Panc1 (cell line): ENCODE results near the gene LRRC46.

Experiments
- CTCF ChIP-seq: fragments of 450-650 bp; IDR thresholded peaks from 2 replicates; pipeline ENCODE4 v1.5.1; 2017; ENCODE audit warnings: mild to moderate bottlenecking
- TCF7L2 ChIP-seq: IDR thresholded peaks from 2 replicates; pipeline ENCODE4 v1.6.1; 2011; ENCODE audit warnings: mild to moderate bottlenecking, low read depth, low read length, inconsistent platforms
- TF ChIP-seq, protein P1 (sequence below), 2 experiments: IDR thresholded peaks; 2 replicates each; pipeline ENCODE4 v1.6.1; 2011 to 2012; ENCODE audit warnings: low read depth in 2 of 2, control low read depth in 1 of 2, low read length in 1 of 2, mild to moderate bottlenecking in 1 of 2, moderate library complexity in 1 of 2; ENCODE audit not compliant: insufficient read depth in 1 of 2

DNA sequence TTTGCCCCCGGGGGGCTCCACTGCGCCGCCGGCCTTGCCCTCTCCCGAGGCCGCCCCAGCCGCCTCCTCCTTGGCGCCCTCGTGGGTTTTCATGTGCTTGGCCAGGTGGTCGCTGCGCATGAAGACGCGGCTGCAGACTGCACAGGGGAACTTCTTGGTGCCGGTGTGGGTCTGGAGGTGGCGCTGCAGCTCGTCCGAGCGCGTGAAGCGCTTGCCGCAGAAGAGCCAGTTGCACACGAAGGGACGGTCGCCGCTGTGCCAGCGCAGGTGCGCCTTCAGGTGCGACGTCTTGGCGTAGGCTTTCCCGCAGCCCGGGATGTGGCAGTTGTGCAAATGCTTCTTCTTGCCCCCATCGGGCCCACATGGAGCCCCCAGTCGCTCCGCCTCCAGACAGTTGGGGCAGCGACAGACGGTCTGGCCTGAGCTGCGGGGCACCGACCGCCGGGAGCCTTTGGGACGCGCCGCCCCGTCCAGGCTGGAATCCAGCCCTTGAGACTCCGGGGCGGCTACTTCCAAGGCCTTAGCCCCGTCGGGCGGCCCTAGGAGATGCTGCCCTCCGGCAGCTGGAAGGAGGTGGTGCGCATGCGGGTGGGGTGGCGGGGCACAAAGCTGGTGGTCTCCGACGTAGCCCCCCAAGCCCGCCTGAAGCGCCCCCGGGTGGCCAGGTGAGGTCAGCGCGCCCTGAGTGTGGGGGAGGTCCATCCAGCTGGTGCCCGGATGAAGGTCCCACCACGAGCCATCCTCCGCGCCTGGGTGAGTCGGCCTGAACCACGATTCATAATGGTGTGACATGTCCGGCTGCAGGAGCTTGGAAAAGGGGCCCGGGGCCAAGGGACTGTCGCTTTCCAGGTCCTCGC, 16.1 kb downstream of the LRRC46 start:
- TF ChIP-seq CTCF (peak; percentile 77), TCF7L2 (no peak)
- TF ChIP-seq, protein P1, sequence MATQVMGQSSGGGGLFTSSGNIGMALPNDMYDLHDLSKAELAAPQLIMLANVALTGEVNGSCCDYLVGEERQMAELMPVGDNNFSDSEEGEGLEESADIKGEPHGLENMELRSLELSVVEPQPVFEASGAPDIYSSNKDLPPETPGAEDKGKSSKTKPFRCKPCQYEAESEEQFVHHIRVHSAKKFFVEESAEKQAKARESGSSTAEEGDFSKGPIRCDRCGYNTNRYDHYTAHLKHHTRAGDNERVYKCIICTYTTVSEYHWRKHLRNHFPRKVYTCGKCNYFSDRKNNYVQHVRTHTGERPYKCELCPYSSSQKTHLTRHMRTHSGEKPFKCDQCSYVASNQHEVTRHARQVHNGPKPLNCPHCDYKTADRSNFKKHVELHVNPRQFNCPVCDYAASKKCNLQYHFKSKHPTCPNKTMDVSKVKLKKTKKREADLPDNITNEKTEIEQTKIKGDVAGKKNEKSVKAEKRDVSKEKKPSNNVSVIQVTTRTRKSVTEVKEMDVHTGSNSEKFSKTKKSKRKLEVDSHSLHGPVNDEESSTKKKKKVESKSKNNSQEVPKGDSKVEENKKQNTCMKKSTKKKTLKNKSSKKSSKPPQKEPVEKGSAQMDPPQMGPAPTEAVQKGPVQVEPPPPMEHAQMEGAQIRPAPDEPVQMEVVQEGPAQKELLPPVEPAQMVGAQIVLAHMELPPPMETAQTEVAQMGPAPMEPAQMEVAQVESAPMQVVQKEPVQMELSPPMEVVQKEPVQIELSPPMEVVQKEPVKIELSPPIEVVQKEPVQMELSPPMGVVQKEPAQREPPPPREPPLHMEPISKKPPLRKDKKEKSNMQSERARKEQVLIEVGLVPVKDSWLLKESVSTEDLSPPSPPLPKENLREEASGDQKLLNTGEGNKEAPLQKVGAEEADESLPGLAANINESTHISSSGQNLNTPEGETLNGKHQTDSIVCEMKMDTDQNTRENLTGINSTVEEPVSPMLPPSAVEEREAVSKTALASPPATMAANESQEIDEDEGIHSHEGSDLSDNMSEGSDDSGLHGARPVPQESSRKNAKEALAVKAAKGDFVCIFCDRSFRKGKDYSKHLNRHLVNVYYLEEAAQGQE (IDR thresholded peaks at IDR 0.05; ENCODE audit: insufficient read depth in 1 of 2, low read depth in 2 of 2, low read length in 1 of 2), result no peak
